Activated naive CD4-positive, alpha-beta T cell treated with anti-CD3 and anti-CD28 coated beads for 36 hours (primary cell): ENCODE results near the gene SLC50A1. TPM values are rescaled to one million over a fixed set of nuclear protein-coding genes. Genes with fewer than 3 reads are reported as not detected.

Source experiments
- CTCF ChIA-PET: fragments of 350-600 bp; sonication (Branson Sonifier 250); formaldehyde crosslinking; loops from one replicate; lab custom pipeline; 2021; ENCODE audit warnings: antibody characterized with exemption; lab: Charles Lee
- DNase-seq: peaks from one replicate; pipeline ENCODE4 v3.0.0-alpha.2; 2020
- H3K27ac Mint-ChIP-seq: one replicate; pipeline ENCODE4 v1.8.0; 2021; ENCODE audit warnings: mild to moderate bottlenecking, mixed read lengths
- H3K27me3 Mint-ChIP-seq: one replicate; pipeline ENCODE4 v1.8.0; 2021; ENCODE audit warnings: low read depth, mixed read lengths
- H3K36me3 Mint-ChIP-seq: one replicate; pipeline ENCODE4 v1.8.0; 2021; ENCODE audit warnings: low read depth, mixed read lengths
- H3K4me1 Mint-ChIP-seq: one replicate; pipeline ENCODE4 v1.8.0; 2021; ENCODE audit warnings: low read depth, mixed read lengths
- H3K4me3 Mint-ChIP-seq: one replicate; pipeline ENCODE4 v1.8.0; 2021; ENCODE audit warnings: mild to moderate bottlenecking, moderate library complexity, mixed read lengths
- H3K9me3 Mint-ChIP-seq: one replicate; pipeline ENCODE4 v1.8.0; 2021; ENCODE audit warnings: mixed read lengths
- intact Hi-C: fragments of 100-400 bp; cut with micrococcal nuclease; formaldehyde crosslinking; loops from one replicate; pipeline ENCODE4 v1.15.1; 2023
- total RNA-seq, 2 experiments: library from RNA; stranded (reverse); gene quantifications; one replicate each; pipeline ENCODE4 v1.2.3, GENCODE V29; 2021

The SLC50A1 gene
- total RNA-seq, 2 experiments from 2014 or later, result 48.4 to 52.7 TPM

- DNase-seq, result no peak
- no peak overlapping the region for H3K27ac Mint-ChIP-seq
- H3K9me3 Mint-ChIP-seq, result no peaks in the 10 kb centered on the region
- CTCF ChIA-PET, result interaction anchor here (1.6 kb wide), 1 partner anchor 9 kb away, joined by 7 read pairs; the partner anchor contains the start of gene KRTCAP2
- peaks cover 15% of the 10 kb centered on the region for H3K36me3 Mint-ChIP-seq
- no peaks in the 10 kb centered on the region for H3K4me1 Mint-ChIP-seq
- no peak overlapping the region for H3K4me3 Mint-ChIP-seq
- intact Hi-C loops, result no loop called here
- no peaks in the 10 kb centered on the region for H3K27me3 Mint-ChIP-seq
Measured at GRCh38 chr1:155182052-155182550, 46.4 kb downstream of the SLC50A1 start.

- CTCF ChIA-PET, result interaction anchor here (1.0 to 2.5 kb wide), 4 partner anchors 9 to 16 kb away, joined by 3 to 11 read pairs (median 6); partner anchors contain the start of genes KRTCAP2 and TRIM46
- intact Hi-C loops, result no loop called here
- Mint-ChIP-seq H3K4me3 (no peak overlapping the region), H3K27me3 (no peaks in the 10 kb centered on the region), H3K9me3 (no peaks in the 10 kb centered on the region), H3K4me1 (peaks cover 3% of the 10 kb centered on the region), H3K36me3 (peaks cover 14% of the 10 kb centered on the region), H3K27ac (no peak overlapping the region)
- no peak for DNase-seq
Measured at GRCh38 chr1:155183775-155184221, 48.1 kb downstream of the SLC50A1 start.

DNA sequence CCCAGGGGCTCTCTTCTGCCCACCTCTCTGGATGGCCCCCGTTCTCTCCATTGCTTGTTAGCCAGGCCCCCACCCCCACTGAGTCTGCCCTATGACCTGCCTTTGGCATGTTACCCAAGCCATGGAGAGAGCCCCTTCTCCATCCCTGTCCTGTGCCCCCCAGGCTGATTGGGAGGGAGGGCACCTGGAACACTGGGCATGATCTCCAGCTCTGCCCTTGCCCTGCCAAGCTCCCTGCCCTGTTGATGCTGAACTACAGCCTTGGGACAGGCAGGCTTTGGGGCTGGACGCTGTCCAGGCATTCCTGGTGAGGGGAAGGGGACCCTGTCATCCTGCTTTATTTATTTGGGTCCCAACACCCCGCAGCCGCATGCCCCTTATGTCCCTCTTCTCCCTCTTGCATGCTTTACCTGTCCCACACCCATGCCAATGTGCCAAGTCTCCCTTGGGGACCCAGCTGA lies 48.7 kb downstream of the SLC50A1 start:
- Mint-ChIP-seq H3K27ac (no peak overlapping the region), H3K36me3 (peaks cover 10% of the 10 kb centered on the region), H3K4me3 (no peak overlapping the region), H3K27me3 (no peaks in the 10 kb centered on the region), H3K9me3 (no peaks in the 10 kb centered on the region), H3K4me1 (peaks cover 3% of the 10 kb centered on the region)
- DNase-seq, result no peak
- intact Hi-C loops, result no loop called here
- CTCF ChIA-PET, result interaction anchor here (1.0 to 2.5 kb wide), 4 partner anchors 9 to 17 kb away, joined by 3 to 11 read pairs (median 6); partner anchors contain the start of genes KRTCAP2 and TRIM46

DNA sequence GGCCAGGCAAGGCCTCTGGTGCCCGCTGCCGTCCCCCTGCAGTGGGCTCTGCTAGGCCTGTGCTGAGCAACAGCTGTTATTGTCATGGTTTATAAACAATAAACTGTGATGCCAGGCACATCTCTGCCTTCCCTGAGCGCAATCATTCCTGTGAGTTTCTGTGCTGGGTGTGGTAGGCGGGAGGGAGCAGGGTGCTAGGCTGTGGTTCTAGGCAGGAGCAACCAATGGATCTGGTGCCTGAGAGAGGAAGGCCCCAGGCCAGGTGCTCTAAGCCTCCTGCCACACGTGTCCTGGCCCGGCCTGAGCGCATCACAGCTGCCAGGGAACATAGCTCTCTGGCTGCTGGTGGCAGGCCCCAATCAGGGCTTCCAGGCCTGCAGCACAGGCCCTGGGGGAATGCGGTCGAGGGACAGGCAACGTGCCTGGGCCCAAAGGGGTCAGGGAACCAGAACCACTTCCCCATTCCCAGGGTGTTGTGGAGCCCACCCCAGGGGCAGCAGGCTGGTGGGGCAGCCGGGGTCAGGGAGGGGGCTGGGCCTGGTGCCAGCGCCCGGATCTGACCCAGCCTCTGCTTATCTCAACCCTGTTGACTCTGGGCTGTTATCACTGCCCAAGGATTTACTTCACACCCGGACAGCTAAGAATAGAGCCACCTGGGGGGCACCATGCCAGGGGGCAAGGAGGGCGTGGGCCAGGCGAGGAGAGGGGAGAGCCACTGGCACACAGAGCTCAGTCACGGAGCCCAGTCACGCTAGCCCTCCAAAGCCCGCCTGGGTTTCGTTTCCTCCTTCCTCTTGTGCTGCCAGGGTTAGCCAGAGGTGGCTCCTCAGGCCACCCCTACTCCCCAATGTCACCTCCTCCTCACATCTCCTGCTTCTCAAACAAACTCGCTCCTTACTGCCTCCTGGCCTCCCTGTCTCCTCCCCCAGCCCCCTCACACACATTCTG lies 49.5 kb downstream of the SLC50A1 start:
- Mint-ChIP-seq H3K4me3 (no peak overlapping the region), H3K27ac (no peak overlapping the region), H3K9me3 (no peaks in the 10 kb centered on the region), H3K27me3 (no peaks in the 10 kb centered on the region), H3K36me3 (peaks cover 7% of the 10 kb centered on the region), H3K4me1 (peaks cover 3% of the 10 kb centered on the region)
- intact Hi-C loops, result no loop called here
- DNase-seq, result no peak
- CTCF ChIA-PET, result interaction anchor here (0.6 to 2.5 kb wide), 5 partner anchors 9 to 22 kb away, joined by 3 to 11 read pairs (median 3); partner anchors contain the start of genes KRTCAP2, THBS3 and TRIM46

DNA sequence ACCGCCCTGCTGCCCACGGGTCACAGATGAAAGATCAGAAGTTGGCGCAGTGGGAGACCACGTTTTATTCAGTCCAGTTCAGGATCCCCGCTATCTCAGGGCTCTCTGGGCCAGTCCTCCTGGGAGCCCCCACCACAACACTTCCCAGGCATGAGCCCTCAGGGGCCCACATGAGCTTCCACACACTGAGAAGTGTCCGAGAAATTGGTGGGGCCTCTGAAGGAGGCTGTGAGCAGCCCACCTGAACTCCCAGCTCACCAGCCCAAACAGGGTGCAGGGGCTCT lies 50.1 kb downstream of the SLC50A1 start:
- CTCF ChIA-PET, result interaction anchor here (0.6 to 2.5 kb wide), 3 partner anchors 8 to 22 kb away, joined by 3 to 11 read pairs (median 8); partner anchors contain the start of genes THBS3 and TRIM46
- no peak for DNase-seq
- no peak overlapping the region for H3K4me3 Mint-ChIP-seq
- intact Hi-C loops, result no loop called here
- H3K4me1 Mint-ChIP-seq, result peaks cover 3% of the 10 kb centered on the region
- H3K36me3 Mint-ChIP-seq, result peaks cover 7% of the 10 kb centered on the region
- no peaks in the 10 kb centered on the region for H3K27me3 Mint-ChIP-seq
- no peaks in the 10 kb centered on the region for H3K9me3 Mint-ChIP-seq
- no peak overlapping the region for H3K27ac Mint-ChIP-seq

GRCh38 chr1:155186067-155186793 lies 50.6 kb downstream of the SLC50A1 start:
- Mint-ChIP-seq H3K4me3 (no peak overlapping the region), H3K4me1 (peaks cover 3% of the 10 kb centered on the region), H3K27me3 (no peaks in the 10 kb centered on the region), H3K27ac (no peak overlapping the region), H3K9me3 (no peaks in the 10 kb centered on the region), H3K36me3 (peaks cover 7% of the 10 kb centered on the region)
- no peak for DNase-seq
- CTCF ChIA-PET, result interaction anchor here (0.6 to 2.5 kb wide), 3 partner anchors 8 to 21 kb away, joined by 3 to 11 read pairs (median 8); partner anchors contain the start of genes THBS3 and TRIM46
- intact Hi-C loops, result no loop called here

GRCh38 chr1:155186794-155187455 lies 51.3 kb downstream of the SLC50A1 start:
- Mint-ChIP-seq H3K27ac (no peak overlapping the region), H3K4me1 (peaks cover 3% of the 10 kb centered on the region), H3K27me3 (no peaks in the 10 kb centered on the region), H3K4me3 (no peak overlapping the region), H3K36me3 (peaks cover 7% of the 10 kb centered on the region), H3K9me3 (no peaks in the 10 kb centered on the region)
- intact Hi-C loops, result no loop called here
- CTCF ChIA-PET, result no interaction called here
- no peak for DNase-seq

DNA sequence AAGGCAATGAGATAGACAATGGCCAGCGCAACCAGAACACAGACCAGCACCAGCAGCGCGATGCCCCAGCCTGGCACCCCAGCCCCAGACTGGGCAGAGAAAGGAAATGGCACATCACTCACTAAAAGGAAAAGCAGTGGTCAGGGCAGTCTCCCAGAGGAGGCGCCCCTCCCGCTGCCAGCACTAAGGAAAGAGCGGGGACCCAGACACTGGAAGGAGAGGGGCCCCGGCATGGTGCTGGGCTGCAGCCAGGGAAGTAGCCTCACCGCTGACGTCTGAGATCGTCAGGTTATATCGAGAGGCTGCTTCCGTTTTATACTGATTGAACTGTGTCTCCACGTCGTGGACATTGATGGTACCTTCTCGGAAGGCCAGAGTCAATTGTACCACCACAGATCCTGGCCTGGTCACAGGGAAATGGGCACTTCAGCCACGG lies 51.8 kb downstream of the SLC50A1 start:
- Mint-ChIP-seq H3K27ac (no peak overlapping the region), H3K9me3 (no peaks in the 10 kb centered on the region), H3K4me1 (peaks cover 5% of the 10 kb centered on the region), H3K27me3 (no peaks in the 10 kb centered on the region), H3K36me3 (peaks cover 5% of the 10 kb centered on the region), H3K4me3 (no peak overlapping the region)
- CTCF ChIA-PET, result no interaction called here
- no peak for DNase-seq
- intact Hi-C loops, result no loop called here

- Mint-ChIP-seq H3K4me3 (no peak overlapping the region), H3K4me1 (peaks cover 11% of the 10 kb centered on the region), H3K27ac (peak overlapping the region; percentile 32), H3K27me3 (no peaks in the 10 kb centered on the region), H3K9me3 (no peaks in the 10 kb centered on the region), H3K36me3 (peaks cover 5% of the 10 kb centered on the region)
- no peak for DNase-seq
- intact Hi-C loops, result no loop called here
- CTCF ChIA-PET, result no interaction called here
Measured at GRCh38 chr1:155188268-155188667, 52.6 kb downstream of the SLC50A1 start.
